ENCODE results near the gene SDHB.

Gene SDHB

GRCh38 chr1:17045634-17046333 lies 8.0 kb downstream of the SDHB start:
- DNase-seq (ENCODE audit: low read depth), result no peak

DNA sequence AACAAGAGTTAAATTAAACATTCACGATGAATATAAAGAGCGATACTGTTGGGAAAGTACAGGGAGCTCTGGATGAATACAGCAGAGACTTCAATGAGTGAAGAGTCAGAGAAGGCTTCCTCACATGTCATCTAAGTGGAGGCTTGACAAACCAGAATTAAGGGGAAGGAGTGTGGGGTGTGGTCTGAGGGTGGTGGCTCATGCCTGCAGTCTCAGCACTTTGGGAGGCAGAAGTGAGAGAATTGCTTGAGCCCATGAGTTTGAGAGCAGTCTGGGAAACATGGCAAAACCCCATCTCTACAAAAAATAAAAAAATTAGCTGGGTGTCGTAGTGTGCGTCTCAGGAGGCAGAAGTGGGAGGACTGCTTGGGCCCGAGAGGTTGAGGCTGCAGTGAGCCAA lies 8.7 kb downstream of the SDHB start:
- no peak for DNase-seq (ENCODE audit: low read depth)

DNA sequence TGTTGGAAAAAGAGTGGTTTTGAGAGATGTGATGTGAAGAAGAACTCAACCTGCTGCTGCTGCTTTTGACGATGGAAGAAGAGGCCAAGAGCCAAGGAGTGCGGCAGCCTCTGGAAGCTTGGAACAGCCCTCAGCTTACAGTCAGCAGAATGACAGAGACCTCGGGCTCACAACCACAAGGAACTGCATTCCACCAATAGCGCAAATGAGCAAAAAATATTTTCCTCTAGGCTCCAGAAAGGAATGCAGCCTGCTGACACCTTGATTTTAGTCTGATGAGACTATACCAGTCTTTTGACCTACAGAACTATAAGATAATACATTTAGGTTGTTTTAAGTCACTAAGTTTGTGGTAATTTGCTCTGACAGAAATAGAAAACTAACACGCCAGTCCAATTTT lies 10.2 kb downstream of the SDHB start:
- no peak for DNase-seq (ENCODE audit: low read depth)

DNA sequence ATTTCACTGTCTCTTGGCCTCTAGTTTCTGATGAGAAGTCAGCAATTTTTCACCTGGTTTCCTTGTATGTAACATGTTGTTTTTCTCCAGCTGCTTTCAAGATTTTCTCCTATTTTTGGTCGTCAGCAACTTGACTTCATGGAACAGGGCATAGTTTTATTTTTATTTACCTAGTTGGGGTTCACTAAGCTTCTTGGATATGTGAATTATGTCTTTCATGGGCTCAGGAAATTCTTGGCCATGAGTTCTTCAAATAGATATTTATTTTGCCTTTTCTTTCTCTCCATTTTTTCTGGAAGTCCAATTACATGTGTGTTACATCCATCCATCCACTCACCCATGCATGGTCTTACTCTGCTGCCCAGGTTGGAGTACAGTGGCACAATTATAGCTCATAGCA lies 13.7 kb downstream of the SDHB start:
- no peak for DNase-seq (ENCODE audit: low read depth)

DNA sequence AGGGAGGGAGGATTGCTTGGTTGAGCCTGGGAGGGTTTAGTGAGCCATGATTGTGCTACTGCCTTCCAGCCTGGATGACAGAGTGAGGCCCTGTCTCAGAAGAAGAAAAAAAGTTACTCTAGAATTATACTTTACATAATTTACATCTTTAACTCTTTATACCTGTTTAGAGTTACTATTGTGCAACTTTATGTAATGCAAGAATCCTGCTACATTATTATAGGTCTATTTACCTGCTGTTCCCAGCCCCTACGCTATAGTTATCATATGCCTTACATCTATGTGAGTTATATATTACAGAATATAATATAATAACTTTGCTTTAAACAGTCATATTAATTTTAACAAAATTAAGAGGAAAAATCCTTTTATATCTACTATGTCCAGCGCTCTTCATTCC lies 14.3 kb downstream of the SDHB start:
- no peak for DNase-seq (ENCODE audit: low read depth)

- DNase-seq (ENCODE audit: low read depth), result no peak
Measured at GRCh38 chr1:17033481-17033880, 20.4 kb downstream of the SDHB start.

GRCh38 chr1:17032741-17033140 lies 21.1 kb downstream of the SDHB start:
- DNase-seq (ENCODE audit: low read depth), result no peak

- no peak for DNase-seq (ENCODE audit: low read depth)
Measured at GRCh38 chr1:17031436-17031835, 22.4 kb downstream of the SDHB start.

- no peak for DNase-seq (ENCODE audit: low read depth)
Measured at GRCh38 chr1:17030206-17030605, 23.6 kb downstream of the SDHB start.

- DNase-seq (ENCODE audit: low read depth), result no peak
Measured at GRCh38 chr1:17028662-17029188, 25.1 kb downstream of the SDHB start.

DNA sequence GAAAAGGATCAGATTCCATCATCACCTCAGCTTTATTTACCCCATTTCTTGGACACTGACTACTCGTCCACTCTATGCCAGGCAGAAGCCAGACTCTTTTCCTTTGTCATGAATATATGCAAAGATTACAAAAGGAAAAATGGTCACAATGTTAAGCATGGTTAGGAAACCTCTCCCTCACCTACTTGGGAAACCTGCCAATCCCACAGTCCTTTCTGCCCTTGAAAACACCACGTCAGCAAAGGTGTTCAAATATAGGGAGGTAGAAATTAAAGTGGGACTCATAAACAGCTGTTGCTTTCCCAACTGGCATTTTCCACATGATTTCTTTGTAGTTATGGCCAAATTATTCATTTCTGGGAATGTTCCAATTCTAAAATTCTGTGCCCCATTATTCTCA lies 25.9 kb downstream of the SDHB start:
- DNase-seq (ENCODE audit: low read depth), result no peak

GRCh38 chr1:17027403-17027802 lies 26.4 kb downstream of the SDHB start:
- DNase-seq (ENCODE audit: low read depth), result no peak

DNA sequence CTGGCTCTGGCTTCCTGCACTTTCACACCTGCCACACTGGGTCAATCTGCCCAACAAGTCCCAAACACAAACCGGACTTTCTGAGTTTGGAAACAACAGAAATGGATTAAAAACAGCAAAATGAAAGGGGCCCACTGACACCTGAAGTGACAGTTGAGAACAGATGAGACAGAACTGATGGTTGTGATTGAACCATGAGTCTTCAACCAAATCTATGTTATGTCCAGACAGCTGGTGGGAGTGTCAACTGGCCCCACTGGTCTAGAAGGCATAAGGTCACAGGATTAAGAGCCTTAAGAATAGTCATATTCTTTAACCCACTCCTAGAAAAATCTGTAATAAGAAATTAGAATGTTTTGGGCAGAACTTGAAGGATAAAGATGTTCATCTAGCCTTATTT lies 29.1 kb downstream of the SDHB start:
- DNase-seq (ENCODE audit: low read depth), result no peak

- no peak for DNase-seq (ENCODE audit: low read depth)
Measured at GRCh38 chr1:17023573-17023972, 30.3 kb downstream of the SDHB start.

- DNase-seq (ENCODE audit: low read depth), result no peak
Measured at GRCh38 chr1:17023102-17023501, 30.7 kb downstream of the SDHB start.

GRCh38 chr1:17021896-17022295 lies 31.9 kb downstream of the SDHB start:
- DNase-seq (ENCODE audit: low read depth), result no peak

- no peak for DNase-seq (ENCODE audit: low read depth)
Measured at GRCh38 chr1:17020502-17020901, 33.3 kb downstream of the SDHB start.

- DNase-seq (ENCODE audit: low read depth), result no peak
Measured at GRCh38 chr1:17018849-17019248, 35.0 kb downstream of the SDHB start.

- no peak for DNase-seq (ENCODE audit: low read depth)
Measured at GRCh38 chr1:17017435-17017834, 36.4 kb downstream of the SDHB start.

GRCh38 chr1:17016317-17016661 lies 37.5 kb downstream of the SDHB start:
- DNase-seq (ENCODE audit: low read depth), result no peak

GRCh38 chr1:17014671-17015567 lies 38.9 kb downstream of the SDHB start:
- DNase-seq (ENCODE audit: low read depth), result no peak

DNA sequence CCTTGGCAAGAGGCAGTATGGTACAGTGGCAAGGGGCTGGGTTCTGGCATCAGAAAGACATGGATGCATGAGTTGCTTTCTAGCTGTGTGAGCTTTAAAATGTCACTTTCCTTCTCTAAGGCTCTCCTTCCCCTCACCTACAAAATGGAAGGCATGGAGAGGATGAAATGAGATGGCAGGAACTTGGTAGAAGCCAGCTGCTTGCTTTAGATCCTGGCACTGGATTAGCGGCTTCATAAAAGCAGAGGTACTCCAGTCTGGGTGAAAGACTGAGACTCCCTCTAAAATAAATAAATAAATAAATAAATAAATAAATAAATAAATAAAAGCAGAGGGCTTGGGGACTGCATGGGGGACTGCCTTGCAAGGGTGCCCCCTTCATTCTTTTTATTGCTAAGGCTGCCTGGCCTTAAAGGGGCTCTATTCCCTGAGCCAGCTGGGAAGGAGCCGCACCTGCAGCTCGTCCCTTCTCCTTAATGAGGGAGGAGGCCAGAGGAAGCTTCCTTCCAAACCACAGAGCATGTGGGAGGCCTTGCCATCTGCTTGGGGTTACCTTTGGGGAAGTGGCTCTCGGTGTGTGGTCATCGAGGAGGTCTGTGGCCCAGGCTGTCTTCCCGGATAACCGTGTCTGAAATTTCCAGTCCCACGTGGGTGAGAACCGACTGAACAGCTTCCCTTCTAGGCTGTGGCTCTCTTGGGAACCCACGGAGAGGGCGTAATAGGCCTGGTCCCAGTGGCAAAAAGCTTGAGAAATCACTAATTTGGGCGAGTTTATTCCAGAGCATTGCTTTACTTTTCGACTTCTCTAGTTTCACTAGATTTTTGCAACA lies 40.1 kb downstream of the SDHB start:
- DNase-seq (ENCODE audit: low read depth), result no peak
